Measurements from ENCODE around the gene KAZN.

Gene KAZN

DNA sequence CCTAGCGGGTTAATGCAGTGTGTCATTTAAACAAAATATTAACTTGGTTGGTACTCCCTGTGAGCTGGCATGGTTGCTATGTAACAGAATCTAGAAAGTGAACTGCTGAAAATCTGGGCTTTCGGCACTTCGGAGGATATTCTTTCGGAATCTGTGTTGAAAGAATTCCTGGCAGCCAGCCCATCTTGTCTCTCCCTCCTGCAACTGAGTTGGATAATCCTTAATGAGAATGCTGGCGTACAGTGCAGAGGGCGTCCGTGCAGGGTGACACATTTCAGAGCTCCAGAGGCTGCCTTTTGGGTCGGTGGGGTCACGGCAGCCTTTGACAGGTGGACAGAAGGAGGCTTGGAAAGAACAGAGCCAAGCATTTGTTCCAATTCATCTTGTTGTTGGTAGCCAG is 3.7 kb downstream of the KAZN start:
- H3K4me2 ChIP-seq (ENCODE audit: low read depth, low read length), result no peak overlapping the region
- no peak overlapping the region for H3K9ac ChIP-seq (ENCODE audit: low read length)
- H3K79me2 ChIP-seq (ENCODE audit: low read length), result no peaks in the 10 kb centered on the region
- H3K9me2 ChIP-seq (replicated peaks; ENCODE audit: insufficient read depth, low read length), result no peaks in the 10 kb centered on the region
- H2AFZ ChIP-seq (ENCODE audit: low read length), result no peak overlapping the region
- H3K4me1 ChIP-seq (ENCODE audit: low read length), result no peaks in the 10 kb centered on the region
- no peaks in the 10 kb centered on the region for H3K27me3 ChIP-seq (replicated peaks; ENCODE audit: insufficient read depth, low read length)
- no peaks in the 10 kb centered on the region for H3K9me3 ChIP-seq (replicated peaks; ENCODE audit: insufficient read depth, low read length)
- H3F3A ChIP-seq (ENCODE audit: insufficient read depth, low read length), result no peaks in the 10 kb centered on the region
- H4K20me1 ChIP-seq (ENCODE audit: insufficient read depth, low read length), result no peaks in the 10 kb centered on the region
- no peak overlapping the region for H3K27ac ChIP-seq (ENCODE audit: low read length)
- no peak for DNase-seq
- no peak overlapping the region for H3K4me3 ChIP-seq (ENCODE audit: low read length)
- no peaks in the 10 kb centered on the region for H3K36me3 ChIP-seq (replicated peaks; ENCODE audit: insufficient read depth, low read length)
- no peak for TF ChIP-seq CTCF (IDR thresholded peaks at IDR 0.05; ENCODE audit: low read length)
- no peak for TF ChIP-seq EZH2 (optimal IDR thresholded peaks at IDR 0.05; ENCODE audit: low read depth, low read length)
- TF ChIP-seq EZH2phosphoT487 (IDR thresholded peaks at IDR 0.05; ENCODE audit: low read length), result no peak

DNA sequence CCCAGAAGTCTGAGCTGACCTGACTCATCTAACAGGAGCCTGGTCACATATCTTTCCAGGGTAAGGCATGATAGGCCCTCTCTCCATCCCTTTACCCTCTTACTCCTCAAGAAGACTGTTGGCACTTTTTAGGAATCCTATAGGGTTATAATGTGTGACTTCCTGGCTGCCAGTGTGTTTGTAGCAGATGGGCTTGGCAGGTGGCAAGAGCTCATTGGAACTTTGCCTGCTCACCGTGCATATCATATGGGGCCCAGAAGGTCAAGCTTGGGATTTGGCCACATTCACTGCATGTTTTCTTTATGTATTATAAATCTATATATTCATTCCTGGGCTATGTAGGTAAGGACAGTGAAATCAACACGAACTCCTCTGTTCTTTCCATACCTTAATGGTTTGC is 5.2 kb downstream of the KAZN start:
- H3K9ac ChIP-seq (ENCODE audit: low read length), result no peak overlapping the region
- DNase-seq, result no peak
- H3K79me2 ChIP-seq (ENCODE audit: low read length), result no peaks in the 10 kb centered on the region
- H3K9me2 ChIP-seq (replicated peaks; ENCODE audit: insufficient read depth, low read length), result no peaks in the 10 kb centered on the region
- no peaks in the 10 kb centered on the region for H3K36me3 ChIP-seq (replicated peaks; ENCODE audit: insufficient read depth, low read length)
- H2AFZ ChIP-seq (ENCODE audit: low read length), result no peak overlapping the region
- TF ChIP-seq EZH2phosphoT487 (IDR thresholded peaks at IDR 0.05; ENCODE audit: low read length) (no peak), EZH2 (optimal IDR thresholded peaks at IDR 0.05; ENCODE audit: low read depth, low read length) (no peak), CTCF (IDR thresholded peaks at IDR 0.05; ENCODE audit: low read length) (no peak)
- no peaks in the 10 kb centered on the region for H3K9me3 ChIP-seq (replicated peaks; ENCODE audit: insufficient read depth, low read length)
- H3K4me3 ChIP-seq (ENCODE audit: low read length), result no peak overlapping the region
- H3K4me1 ChIP-seq (ENCODE audit: low read length), result no peaks in the 10 kb centered on the region
- H3K4me2 ChIP-seq (ENCODE audit: low read depth, low read length), result no peak overlapping the region
- no peaks in the 10 kb centered on the region for H3K27me3 ChIP-seq (replicated peaks; ENCODE audit: insufficient read depth, low read length)
- H4K20me1 ChIP-seq (ENCODE audit: insufficient read depth, low read length), result no peaks in the 10 kb centered on the region
- H3K27ac ChIP-seq (ENCODE audit: low read length), result no peak overlapping the region
- no peaks in the 10 kb centered on the region for H3F3A ChIP-seq (ENCODE audit: insufficient read depth, low read length)

DNA sequence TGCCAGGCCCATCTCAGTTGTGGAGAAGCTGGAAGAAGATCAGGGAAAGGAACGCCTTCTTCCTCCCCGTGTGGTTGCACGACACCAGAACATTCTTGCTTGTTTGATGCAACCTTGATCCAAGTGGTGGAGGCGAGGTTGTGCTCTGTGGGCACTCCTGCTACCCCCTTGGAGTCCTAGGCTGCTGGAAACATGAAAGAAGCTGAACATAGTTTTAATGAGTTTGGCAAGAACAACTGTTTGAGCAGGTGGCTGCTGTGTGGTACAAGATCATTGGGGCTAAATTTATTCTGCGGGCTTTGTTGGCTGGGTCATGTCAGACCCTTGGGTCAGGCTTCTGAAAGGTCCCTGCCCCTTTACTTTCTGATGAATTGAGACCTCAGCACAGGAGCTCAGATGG is 5.9 kb downstream of the KAZN start:
- H4K20me1 ChIP-seq (ENCODE audit: insufficient read depth, low read length), result no peaks in the 10 kb centered on the region
- H3K36me3 ChIP-seq (replicated peaks; ENCODE audit: insufficient read depth, low read length), result no peaks in the 10 kb centered on the region
- no peak overlapping the region for H3K4me2 ChIP-seq (ENCODE audit: low read depth, low read length)
- no peaks in the 10 kb centered on the region for H3F3A ChIP-seq (ENCODE audit: insufficient read depth, low read length)
- H2AFZ ChIP-seq (ENCODE audit: low read length), result no peak overlapping the region
- no peaks in the 10 kb centered on the region for H3K79me2 ChIP-seq (ENCODE audit: low read length)
- H3K9me3 ChIP-seq (replicated peaks; ENCODE audit: insufficient read depth, low read length), result no peaks in the 10 kb centered on the region
- H3K9me2 ChIP-seq (replicated peaks; ENCODE audit: insufficient read depth, low read length), result no peaks in the 10 kb centered on the region
- DNase-seq, result no peak
- H3K9ac ChIP-seq (ENCODE audit: low read length), result no peak overlapping the region
- no peak overlapping the region for H3K4me3 ChIP-seq (ENCODE audit: low read length)
- no peaks in the 10 kb centered on the region for H3K4me1 ChIP-seq (ENCODE audit: low read length)
- TF ChIP-seq EZH2 (optimal IDR thresholded peaks at IDR 0.05; ENCODE audit: low read depth, low read length), result no peak
- no peaks in the 10 kb centered on the region for H3K27me3 ChIP-seq (replicated peaks; ENCODE audit: insufficient read depth, low read length)
- no peak overlapping the region for H3K27ac ChIP-seq (ENCODE audit: low read length)

DNA sequence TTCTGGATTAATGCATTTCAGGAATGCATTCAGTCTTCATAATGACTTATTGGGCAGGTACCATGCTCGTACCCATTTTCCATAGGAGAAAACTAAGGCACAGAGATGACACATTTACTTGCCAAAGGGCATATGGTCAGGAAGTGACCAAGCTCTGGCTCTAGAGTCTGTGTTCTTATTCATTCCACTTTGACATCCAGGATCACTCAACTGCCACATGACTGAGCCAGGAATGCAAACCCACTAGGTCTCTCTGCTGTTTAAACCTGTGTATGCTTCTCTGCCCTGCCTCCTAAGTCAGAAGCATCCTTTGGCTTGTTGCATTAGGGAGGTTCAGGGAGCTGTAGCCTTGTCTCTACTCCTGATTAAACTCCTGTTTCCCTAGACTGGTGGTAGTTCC is 7.5 kb downstream of the KAZN start:
- no peaks in the 10 kb centered on the region for H3K36me3 ChIP-seq (replicated peaks; ENCODE audit: insufficient read depth, low read length)
- H3K27ac ChIP-seq (ENCODE audit: low read length), result no peak overlapping the region
- H3K4me2 ChIP-seq (ENCODE audit: low read depth, low read length), result no peak overlapping the region
- H3K79me2 ChIP-seq (ENCODE audit: low read length), result no peaks in the 10 kb centered on the region
- no peak overlapping the region for H3K4me3 ChIP-seq (ENCODE audit: low read length)
- no peaks in the 10 kb centered on the region for H3K9me2 ChIP-seq (replicated peaks; ENCODE audit: insufficient read depth, low read length)
- no peaks in the 10 kb centered on the region for H3K4me1 ChIP-seq (ENCODE audit: low read length)
- H3K9me3 ChIP-seq (replicated peaks; ENCODE audit: insufficient read depth, low read length), result no peaks in the 10 kb centered on the region
- H3K9ac ChIP-seq (ENCODE audit: low read length), result no peak overlapping the region
- H3K27me3 ChIP-seq (replicated peaks; ENCODE audit: insufficient read depth, low read length), result no peaks in the 10 kb centered on the region
- no peak for DNase-seq
- H2AFZ ChIP-seq (ENCODE audit: low read length), result no peak overlapping the region
- TF ChIP-seq EZH2 (optimal IDR thresholded peaks at IDR 0.05; ENCODE audit: low read depth, low read length) (no peak), EZH2phosphoT487 (IDR thresholded peaks at IDR 0.05; ENCODE audit: low read length) (no peak), CTCF (IDR thresholded peaks at IDR 0.05; ENCODE audit: low read length) (no peak)
- H3F3A ChIP-seq (ENCODE audit: insufficient read depth, low read length), result no peaks in the 10 kb centered on the region
- no peaks in the 10 kb centered on the region for H4K20me1 ChIP-seq (ENCODE audit: insufficient read depth, low read length)

Measured in MM.1S (cell line).